H1 (cell line): ENCODE data around the gene BIN1. TPM values are rescaled to one million over a fixed set of nuclear protein-coding genes. Genes with fewer than 3 reads are reported as not detected.

Source experiments
- ATF2 ChIP-seq: IDR thresholded peaks from 2 replicates; pipeline ENCODE4 v1.6.1; 2012; ENCODE audit warnings: low read length, inconsistent platforms
- BACH1 ChIP-seq: IDR thresholded peaks from 2 replicates; pipeline ENCODE4 v1.6.1; 2012; ENCODE audit warnings: low read length, improper control_type of control experiment
- BRCA1 ChIP-seq: IDR thresholded peaks from 2 replicates; pipeline ENCODE4 v1.6.1; 2012; ENCODE audit warnings: low read depth, low read length, improper control_type of control experiment
- NRF1 ChIP-seq: IDR thresholded peaks from 2 replicates; pipeline ENCODE4 v1.6.1; 2011; ENCODE audit warnings: mild to moderate bottlenecking, low read depth, low read length, improper control_type of control experiment
- PHF8 ChIP-seq: fragments of 200-600 bp; sonication (generic); conservative IDR thresholded peaks from 2 replicates; pipeline ENCODE4 v1.7.1; 2012; ENCODE audit warnings: low read depth, mild to moderate bottlenecking, inconsistent platforms, low read length, moderate library complexity
- RAD21 ChIP-seq, 2 experiments: IDR thresholded peaks in 1 of 2; conservative IDR thresholded peaks in 1 of 2; 2 replicates each; pipeline ENCODE4 v1.6.1; 2011; ENCODE audit warnings: low read depth in 2 of 2, low read length in 2 of 2, improper control_type of control experiment in 1 of 2, inconsistent platforms in 1 of 2, mild to moderate bottlenecking in 1 of 2, moderate library complexity in 1 of 2
- polyA plus RNA-seq, 7 experiments: library from polyadenylated mRNA; depleted of rRNA in 3 of 7; stranded (reverse) in 5 of 7; unstranded in 2 of 7; fragments of >200 nt in 5 of 7; fragments of 200-250 nt in 2 of 7; gene quantifications; 1 replicate in 5 of 7; 2 replicates in 1 of 7; 4 replicates in 1 of 7; pipeline versions ENCODE4 v1.2.1 to v1.2.3, GENCODE V29; 2011 to 2013; ENCODE audit warnings: missing spikeins in 2 of 7, mixed read lengths in 2 of 7
- total RNA-seq: library from RNA; stranded (reverse); fragmentation: NEBNext Ultra II Directional; extraction: Animal tissue kit (Norgen Biotek cat#: 25700); gene quantifications from 2 replicates; pipeline ENCODE4 v1.2.1, GENCODE V29; 2021

Gene BIN1
- total and polyA plus RNA-seq, 2 of the 8 experiments (the other 6 are each of a cell fraction or from before 2014, with no cell fraction given) = 23.6 to 35.6 TPM

GRCh38 chr2:127044977-127045661 is 61.8 kb downstream of the BIN1 start (continued):
- no peak for TF ChIP-seq PHF8
- TF ChIP-seq RAD21 (IDR thresholded peaks at IDR 0.05 in 1 of 2, conservative IDR thresholded peaks at IDR 0.05 in 1 of 2; ENCODE audit: low read depth in 2 of 2, low read length in 2 of 2) = no peak
- TF ChIP-seq ATF2 = no peak
- no peak for TF ChIP-seq NRF1
- TF ChIP-seq BRCA1 = no peak
- TF ChIP-seq BACH1 = no peak
